HG03558 (cell line): ENCODE data around the gene PDXK.

Source experiments
- ATAC-seq: cut with Tn5 transposase; IDR thresholded peaks from one replicate; pipeline ENCODE4 v1.9.1; 2021; ENCODE audit warnings: moderate number of reproducible peaks; ENCODE audit not compliant: unreplicated experiment; ENCODE audit errors: extremely low read depth

The PDXK gene

GRCh38 chr21:43739621-43740435 lies 20.9 kb downstream of the PDXK start:
- no peak for ATAC-seq

GRCh38 chr21:43740497-43741156 lies 21.7 kb downstream of the PDXK start:
- ATAC-seq = no peak

- ATAC-seq = no peak
These were observed 22.6 kb downstream of the PDXK start for GRCh38 chr21:43741423-43742096.

- ATAC-seq = no peak
These were observed 25.0 kb downstream of the PDXK start for GRCh38 chr21:43743947-43744346.

DNA sequence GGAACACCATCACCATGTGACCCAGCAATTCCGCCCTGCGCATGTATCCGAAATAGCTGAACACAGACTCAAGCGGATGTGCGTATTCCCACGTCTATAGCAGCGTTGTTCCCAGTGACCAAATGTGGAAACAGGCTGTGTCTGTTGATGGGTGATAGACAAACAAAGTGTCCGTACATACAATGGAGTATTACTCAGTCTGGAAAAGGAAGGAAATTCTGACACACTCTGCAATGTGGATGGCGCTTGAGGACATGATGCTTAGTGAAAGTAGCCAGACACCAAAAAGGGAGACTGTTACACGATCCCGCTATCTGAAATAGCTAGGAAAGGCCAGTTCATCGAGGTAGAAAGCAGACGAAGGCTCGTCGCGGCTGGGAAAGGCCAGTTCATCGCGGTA lies 25.8 kb downstream of the PDXK start:
- no peak for ATAC-seq

DNA sequence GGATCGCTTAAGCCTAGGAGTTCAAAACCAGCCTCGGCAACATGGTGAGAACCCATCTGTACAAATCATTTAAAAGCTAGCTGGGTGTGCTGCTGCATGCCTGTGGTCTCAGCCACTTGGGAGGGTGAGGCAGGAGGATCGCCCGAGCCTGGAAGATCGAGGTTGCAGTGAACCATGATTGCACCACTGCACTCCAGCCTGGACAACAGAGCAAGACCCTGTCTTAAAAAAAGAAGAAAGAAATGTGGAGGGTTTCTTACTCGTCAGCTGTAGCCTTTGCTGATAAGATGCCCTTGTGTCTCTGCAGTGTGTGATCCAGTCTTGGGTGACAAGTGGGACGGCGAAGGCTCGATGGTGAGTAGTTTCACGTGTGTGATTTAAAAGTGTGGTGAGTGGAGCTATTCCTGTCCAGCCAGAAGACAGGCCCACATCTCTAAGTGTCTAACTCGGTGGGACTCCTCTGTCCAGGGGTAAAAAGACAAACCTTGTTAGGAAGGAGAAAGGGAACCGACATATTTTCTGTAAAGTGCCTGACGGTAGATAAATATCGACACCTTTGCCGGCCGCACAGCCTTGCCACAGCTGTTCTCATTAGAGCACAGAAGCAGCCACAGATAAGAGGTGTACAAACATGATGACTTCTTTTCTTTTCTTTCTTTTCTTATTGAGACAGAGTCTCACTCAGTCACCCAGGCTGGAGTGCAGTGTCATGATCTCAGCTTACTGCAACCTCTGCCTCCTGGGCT lies 27.0 kb downstream of the PDXK start:
- ATAC-seq = no peak

GRCh38 chr21:43748622-43749021 lies 29.7 kb downstream of the PDXK start:
- ATAC-seq = no peak

DNA sequence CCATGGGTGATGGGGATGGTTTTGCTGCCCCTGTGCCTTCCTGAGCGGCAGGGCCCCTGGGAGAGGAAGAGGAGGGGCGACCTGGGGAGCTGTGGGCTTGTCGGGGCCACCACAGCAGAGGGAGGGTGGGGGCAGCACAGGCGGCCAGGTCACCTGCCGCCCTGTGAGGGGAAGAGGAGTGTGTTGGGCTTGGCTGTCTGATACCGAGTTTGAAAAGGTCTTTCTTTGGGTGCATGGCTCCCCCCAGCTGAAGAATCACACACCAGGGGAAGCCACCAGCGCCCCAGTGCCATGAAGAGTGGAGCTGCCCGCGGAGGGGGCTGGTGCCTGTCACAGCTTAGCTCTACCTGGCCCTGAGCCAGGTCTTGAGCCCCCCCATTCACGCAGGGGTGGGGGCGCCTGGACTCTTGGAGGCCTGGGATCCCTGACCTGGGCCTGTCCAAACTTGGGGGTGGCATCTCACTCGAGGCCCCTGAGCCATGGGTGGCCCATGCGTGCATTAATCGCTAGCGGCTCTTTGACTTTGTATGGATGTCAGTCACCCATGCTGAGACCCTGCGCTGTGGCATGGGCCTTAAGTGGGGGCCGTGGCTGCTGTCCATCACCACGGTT lies 30.8 kb downstream of the PDXK start:
- ATAC-seq = no peak

- no peak for ATAC-seq
These were observed 31.6 kb downstream of the PDXK start for GRCh38 chr21:43750339-43751033.

DNA sequence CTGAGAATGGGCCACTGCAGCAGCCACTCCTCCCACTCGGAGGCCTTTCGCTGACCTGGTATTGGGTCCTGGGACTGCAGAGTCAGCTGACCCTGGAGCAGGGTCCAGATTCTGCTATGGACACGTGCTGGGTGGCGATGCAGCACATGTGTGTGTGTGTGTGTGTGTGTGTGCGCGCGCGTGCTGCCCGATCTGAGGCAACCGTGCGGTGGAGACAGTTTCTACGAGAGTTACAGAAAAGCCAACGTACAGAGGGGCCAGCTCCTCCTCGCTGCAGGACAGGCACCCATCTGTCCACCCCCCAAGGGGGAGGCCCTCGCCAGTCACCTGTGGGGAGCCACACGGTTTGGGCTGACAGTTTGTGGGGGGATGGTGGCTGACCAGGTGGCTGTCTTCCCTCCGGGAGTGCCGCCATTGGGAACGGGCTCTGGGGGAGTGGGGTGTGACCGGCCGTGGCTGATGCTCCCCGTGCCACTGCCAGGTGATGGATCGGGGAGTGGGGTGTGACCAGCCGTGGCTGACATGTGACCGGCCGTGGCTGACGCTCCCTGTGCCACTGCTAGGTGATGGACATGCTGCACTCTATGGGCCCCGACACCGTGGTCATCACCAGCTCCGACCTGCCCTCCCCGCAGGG lies 33.1 kb downstream of the PDXK start:
- ATAC-seq = no peak

GRCh38 chr21:43752758-43753438 lies 34.0 kb downstream of the PDXK start:
- no peak for ATAC-seq

DNA sequence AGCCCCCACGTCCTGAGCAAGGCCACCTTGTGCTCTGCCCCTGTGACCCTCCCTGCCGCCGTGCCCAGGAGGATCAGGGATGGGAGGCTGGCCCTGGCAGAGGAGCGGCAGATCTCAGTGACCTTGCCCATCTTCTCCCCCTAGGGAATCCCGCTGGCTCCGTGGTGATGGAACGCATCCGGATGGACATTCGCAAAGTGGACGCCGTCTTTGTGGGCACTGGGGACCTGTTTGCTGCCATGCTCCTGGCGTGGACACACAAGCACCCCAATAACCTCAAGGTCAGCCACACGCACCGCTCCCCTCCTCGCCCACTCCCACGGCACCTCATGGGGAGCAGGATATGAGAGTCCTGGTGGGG lies 34.5 kb downstream of the PDXK start:
- no peak for ATAC-seq

GRCh38 chr21:43754948-43755781 lies 36.2 kb downstream of the PDXK start:
- ATAC-seq = no peak

GRCh38 chr21:43755820-43756594 lies 37.1 kb downstream of the PDXK start:
- ATAC-seq = no peak

GRCh38 chr21:43757601-43758000 lies 38.7 kb downstream of the PDXK start:
- ATAC-seq = no peak

DNA sequence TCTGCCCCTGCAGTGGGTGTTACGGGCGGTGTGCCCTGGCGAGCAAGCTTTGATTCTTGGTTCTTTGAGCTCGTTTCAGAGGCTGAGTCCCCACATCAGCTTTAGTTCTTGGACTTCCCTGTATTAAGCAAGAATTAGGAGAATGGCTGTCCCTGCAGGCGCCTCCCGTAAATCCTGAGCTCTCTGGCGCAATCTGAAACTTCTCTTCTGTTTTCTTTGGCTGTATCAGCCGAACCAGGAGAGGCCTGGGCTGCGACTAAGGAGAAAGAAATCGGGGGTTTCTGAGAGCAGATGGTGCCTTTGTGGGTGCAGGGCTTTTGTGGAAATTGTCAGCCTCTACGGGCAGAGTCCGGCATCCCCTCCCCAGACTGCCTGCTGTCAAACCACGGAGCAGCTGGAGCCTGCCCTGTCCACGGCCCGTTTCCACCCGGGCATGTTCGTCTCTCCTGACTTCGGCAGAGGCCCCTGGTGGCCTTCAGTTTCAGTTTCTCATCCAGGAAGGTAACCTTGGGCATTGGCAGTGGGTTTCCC lies 39.2 kb downstream of the PDXK start:
- ATAC-seq = no peak

GRCh38 chr21:43758811-43759210 lies 39.9 kb downstream of the PDXK start:
- ATAC-seq = no peak
